ENCODE measurements around the gene PMEPA1.

PMEPA1 gene

GRCh38 chr20:57672953-57673575, 36.8 kb downstream of the PMEPA1 start:
- TF ChIP-seq TAF1 (IDR thresholded peaks at IDR 0.05; ENCODE audit: borderline replicate concordance, insufficient read depth, low read length) (no peak), FOXP2 (optimal IDR thresholded peaks at IDR 0.05; ENCODE audit: borderline replicate concordance, extremely low read depth, extremely low read length, insufficient read depth) (no peak), POLR2AphosphoS5 (IDR thresholded peaks at IDR 0.05; ENCODE audit: low read depth, low read length) (no peak), SIN3A (IDR thresholded peaks at IDR 0.05; ENCODE audit: borderline replicate concordance, insufficient read depth, low read length) (no peak)
- TF ChIP-seq, protein P1, sequence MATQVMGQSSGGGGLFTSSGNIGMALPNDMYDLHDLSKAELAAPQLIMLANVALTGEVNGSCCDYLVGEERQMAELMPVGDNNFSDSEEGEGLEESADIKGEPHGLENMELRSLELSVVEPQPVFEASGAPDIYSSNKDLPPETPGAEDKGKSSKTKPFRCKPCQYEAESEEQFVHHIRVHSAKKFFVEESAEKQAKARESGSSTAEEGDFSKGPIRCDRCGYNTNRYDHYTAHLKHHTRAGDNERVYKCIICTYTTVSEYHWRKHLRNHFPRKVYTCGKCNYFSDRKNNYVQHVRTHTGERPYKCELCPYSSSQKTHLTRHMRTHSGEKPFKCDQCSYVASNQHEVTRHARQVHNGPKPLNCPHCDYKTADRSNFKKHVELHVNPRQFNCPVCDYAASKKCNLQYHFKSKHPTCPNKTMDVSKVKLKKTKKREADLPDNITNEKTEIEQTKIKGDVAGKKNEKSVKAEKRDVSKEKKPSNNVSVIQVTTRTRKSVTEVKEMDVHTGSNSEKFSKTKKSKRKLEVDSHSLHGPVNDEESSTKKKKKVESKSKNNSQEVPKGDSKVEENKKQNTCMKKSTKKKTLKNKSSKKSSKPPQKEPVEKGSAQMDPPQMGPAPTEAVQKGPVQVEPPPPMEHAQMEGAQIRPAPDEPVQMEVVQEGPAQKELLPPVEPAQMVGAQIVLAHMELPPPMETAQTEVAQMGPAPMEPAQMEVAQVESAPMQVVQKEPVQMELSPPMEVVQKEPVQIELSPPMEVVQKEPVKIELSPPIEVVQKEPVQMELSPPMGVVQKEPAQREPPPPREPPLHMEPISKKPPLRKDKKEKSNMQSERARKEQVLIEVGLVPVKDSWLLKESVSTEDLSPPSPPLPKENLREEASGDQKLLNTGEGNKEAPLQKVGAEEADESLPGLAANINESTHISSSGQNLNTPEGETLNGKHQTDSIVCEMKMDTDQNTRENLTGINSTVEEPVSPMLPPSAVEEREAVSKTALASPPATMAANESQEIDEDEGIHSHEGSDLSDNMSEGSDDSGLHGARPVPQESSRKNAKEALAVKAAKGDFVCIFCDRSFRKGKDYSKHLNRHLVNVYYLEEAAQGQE (IDR thresholded peaks at IDR 0.05; ENCODE audit: insufficient read depth in 1 of 2, low read depth in 2 of 2, low read length in 2 of 2): no peak

GRCh38 chr20:57672164-57672563, 37.7 kb downstream of the PMEPA1 start:
- TF ChIP-seq SIN3A (IDR thresholded peaks at IDR 0.05; ENCODE audit: borderline replicate concordance, insufficient read depth, low read length) (no peak), POLR2AphosphoS5 (IDR thresholded peaks at IDR 0.05; ENCODE audit: low read depth, low read length) (no peak), FOXP2 (optimal IDR thresholded peaks at IDR 0.05; ENCODE audit: borderline replicate concordance, extremely low read depth, extremely low read length, insufficient read depth) (no peak), TAF1 (IDR thresholded peaks at IDR 0.05; ENCODE audit: borderline replicate concordance, insufficient read depth, low read length) (no peak)
- TF ChIP-seq, protein P1 (IDR thresholded peaks at IDR 0.05; ENCODE audit: insufficient read depth in 1 of 2, low read depth in 2 of 2, low read length in 2 of 2): no peak

DNA sequence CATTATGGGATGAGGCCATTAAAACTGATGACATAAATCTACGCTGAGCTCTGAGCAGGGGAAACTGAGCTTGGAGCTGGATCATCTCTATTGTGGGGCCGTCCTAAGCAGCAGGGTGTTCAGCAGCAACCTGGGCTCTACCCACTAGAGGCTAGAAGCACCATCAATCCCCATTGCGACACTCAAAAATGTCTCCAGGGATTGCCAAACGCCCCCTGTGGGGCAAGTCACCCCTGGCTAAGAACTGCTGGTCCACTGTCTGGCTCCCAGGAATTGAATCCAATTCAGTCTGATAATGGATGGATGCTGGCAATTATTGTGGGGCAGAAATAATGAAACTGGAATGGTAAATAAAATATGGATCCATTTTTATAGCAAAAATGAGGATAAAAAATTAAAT, 38.2 kb downstream of the PMEPA1 start:
- TF ChIP-seq FOXP2 (optimal IDR thresholded peaks at IDR 0.05; ENCODE audit: borderline replicate concordance, extremely low read depth, extremely low read length, insufficient read depth) (no peak), TAF1 (IDR thresholded peaks at IDR 0.05; ENCODE audit: borderline replicate concordance, insufficient read depth, low read length) (no peak), POLR2AphosphoS5 (IDR thresholded peaks at IDR 0.05; ENCODE audit: low read depth, low read length) (no peak), SIN3A (IDR thresholded peaks at IDR 0.05; ENCODE audit: borderline replicate concordance, insufficient read depth, low read length) (no peak)
- TF ChIP-seq, protein P1 (IDR thresholded peaks at IDR 0.05; ENCODE audit: insufficient read depth in 1 of 2, low read depth in 2 of 2, low read length in 2 of 2): no peak

- no peak for TF ChIP-seq SIN3A (IDR thresholded peaks at IDR 0.05; ENCODE audit: borderline replicate concordance, insufficient read depth, low read length)
- TF ChIP-seq, protein P1 (IDR thresholded peaks at IDR 0.05; ENCODE audit: insufficient read depth in 1 of 2, low read depth in 2 of 2, low read length in 2 of 2): no peak
- no peak for TF ChIP-seq TAF1 (IDR thresholded peaks at IDR 0.05; ENCODE audit: borderline replicate concordance, insufficient read depth, low read length)
- no peak for TF ChIP-seq POLR2AphosphoS5 (IDR thresholded peaks at IDR 0.05; ENCODE audit: low read depth, low read length)
- no peak for TF ChIP-seq FOXP2 (optimal IDR thresholded peaks at IDR 0.05; ENCODE audit: borderline replicate concordance, extremely low read depth, extremely low read length, insufficient read depth)
Observed at GRCh38 chr20:57671072-57671391, 38.8 kb downstream of the PMEPA1 start.

Data from PFSK-1 (cell line).